OCI-LY1 (cell line): ENCODE data around the gene NDUFAF8.

Source experiments
- EZH2 ChIP-seq: fragments of 200-600 bp; sonication (generic), shearing (Covaris generic); IDR thresholded peaks from 2 replicates; pipeline ENCODE4 v1.8.0; 2017; ENCODE audit warnings: borderline replicate concordance, mixed run types, mild to moderate bottlenecking, antibody characterized with exemption, low read length, moderate library complexity, mixed read lengths
- TF ChIP-seq, protein P1 (sequence below): fragments of 200-600 bp; sonication (generic), shearing (Covaris generic); IDR thresholded peaks from 2 replicates; pipeline ENCODE4 v1.5.1; 2017; ENCODE audit warnings: mild to moderate bottlenecking, antibody characterized with exemption, low read length, moderate library complexity, mixed read lengths

DNA sequence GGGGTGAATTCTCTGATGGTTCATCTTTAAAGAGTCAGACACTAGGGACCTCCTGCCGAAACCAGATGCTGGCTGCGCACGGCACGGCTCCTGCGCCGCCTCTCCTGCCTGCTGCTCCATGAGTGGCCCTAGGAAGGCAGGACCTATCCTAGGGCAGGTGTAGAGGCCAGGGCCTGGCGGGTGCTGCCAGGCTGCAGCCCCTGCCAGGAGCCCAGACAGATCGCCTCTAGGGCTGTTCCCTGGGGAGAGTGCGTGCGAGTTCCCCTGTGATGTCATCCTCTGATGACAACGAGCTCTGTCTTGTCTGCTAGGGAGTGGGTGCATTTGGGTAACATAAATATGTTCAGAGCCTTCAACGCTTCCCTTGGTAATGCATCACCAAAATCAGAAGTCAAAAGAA, 32.1 kb downstream of the NDUFAF8 start:
- TF ChIP-seq, protein P1, sequence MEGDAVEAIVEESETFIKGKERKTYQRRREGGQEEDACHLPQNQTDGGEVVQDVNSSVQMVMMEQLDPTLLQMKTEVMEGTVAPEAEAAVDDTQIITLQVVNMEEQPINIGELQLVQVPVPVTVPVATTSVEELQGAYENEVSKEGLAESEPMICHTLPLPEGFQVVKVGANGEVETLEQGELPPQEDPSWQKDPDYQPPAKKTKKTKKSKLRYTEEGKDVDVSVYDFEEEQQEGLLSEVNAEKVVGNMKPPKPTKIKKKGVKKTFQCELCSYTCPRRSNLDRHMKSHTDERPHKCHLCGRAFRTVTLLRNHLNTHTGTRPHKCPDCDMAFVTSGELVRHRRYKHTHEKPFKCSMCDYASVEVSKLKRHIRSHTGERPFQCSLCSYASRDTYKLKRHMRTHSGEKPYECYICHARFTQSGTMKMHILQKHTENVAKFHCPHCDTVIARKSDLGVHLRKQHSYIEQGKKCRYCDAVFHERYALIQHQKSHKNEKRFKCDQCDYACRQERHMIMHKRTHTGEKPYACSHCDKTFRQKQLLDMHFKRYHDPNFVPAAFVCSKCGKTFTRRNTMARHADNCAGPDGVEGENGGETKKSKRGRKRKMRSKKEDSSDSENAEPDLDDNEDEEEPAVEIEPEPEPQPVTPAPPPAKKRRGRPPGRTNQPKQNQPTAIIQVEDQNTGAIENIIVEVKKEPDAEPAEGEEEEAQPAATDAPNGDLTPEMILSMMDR, result no peak
- TF ChIP-seq EZH2, result no peak
